Coronary artery (tissue), 2 donors: ENCODE results near the gene SNX9.
"Not testable (repeated sequence)": the region's sequence is repeated elsewhere in the genome, so short reads cannot be mapped to it uniquely, and the experiment has no call there.

Source experiments
- DNase-seq: peaks from one replicate; pipeline ENCODE4 v3.0.0-alpha.2; 2017; ENCODE audit warnings: low spot score
- H3K27ac ChIP-seq, 2 donors: fragments of 200-600 bp; sonication (generic); one replicate each; pipeline ENCODE4 v1.5.1; 2016 to 2019
- H3K4me3 ChIP-seq: fragments of 200-600 bp; sonication (generic); 2 replicates; pipeline ENCODE4 v1.5.1; 2016; ENCODE audit warnings: mild to moderate bottlenecking, moderate library complexity
- TF ChIP-seq, protein P1 (sequence below): fragments of 200-600 bp; sonication (generic); IDR thresholded peaks from one replicate; pipeline ENCODE4 v1.5.1; 2019; ENCODE audit warnings: antibody characterized with exemption

The SNX9 gene

DNA sequence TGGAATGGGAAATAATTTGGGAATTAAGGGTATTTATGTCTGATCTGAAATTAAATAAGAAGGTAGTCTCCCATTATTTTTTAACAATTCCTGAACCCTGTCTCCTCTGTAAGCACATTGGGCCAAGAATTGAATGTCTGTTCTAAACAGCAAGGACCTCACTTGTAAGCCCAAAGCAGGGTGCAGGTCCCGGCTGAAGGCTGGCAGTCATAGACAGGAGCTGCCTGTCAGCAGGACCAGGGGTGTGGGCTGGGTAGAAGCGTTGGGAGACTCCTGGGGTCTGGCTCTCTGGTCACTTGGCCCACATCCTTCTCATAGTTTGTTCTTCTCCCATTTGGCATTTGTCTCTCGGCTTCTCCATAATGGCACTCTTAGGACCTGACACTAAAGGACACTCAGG, 75.6 kb downstream of the SNX9 start:
- TF ChIP-seq, protein P1, sequence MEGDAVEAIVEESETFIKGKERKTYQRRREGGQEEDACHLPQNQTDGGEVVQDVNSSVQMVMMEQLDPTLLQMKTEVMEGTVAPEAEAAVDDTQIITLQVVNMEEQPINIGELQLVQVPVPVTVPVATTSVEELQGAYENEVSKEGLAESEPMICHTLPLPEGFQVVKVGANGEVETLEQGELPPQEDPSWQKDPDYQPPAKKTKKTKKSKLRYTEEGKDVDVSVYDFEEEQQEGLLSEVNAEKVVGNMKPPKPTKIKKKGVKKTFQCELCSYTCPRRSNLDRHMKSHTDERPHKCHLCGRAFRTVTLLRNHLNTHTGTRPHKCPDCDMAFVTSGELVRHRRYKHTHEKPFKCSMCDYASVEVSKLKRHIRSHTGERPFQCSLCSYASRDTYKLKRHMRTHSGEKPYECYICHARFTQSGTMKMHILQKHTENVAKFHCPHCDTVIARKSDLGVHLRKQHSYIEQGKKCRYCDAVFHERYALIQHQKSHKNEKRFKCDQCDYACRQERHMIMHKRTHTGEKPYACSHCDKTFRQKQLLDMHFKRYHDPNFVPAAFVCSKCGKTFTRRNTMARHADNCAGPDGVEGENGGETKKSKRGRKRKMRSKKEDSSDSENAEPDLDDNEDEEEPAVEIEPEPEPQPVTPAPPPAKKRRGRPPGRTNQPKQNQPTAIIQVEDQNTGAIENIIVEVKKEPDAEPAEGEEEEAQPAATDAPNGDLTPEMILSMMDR = no peak
- no peak overlapping the region for H3K4me3 ChIP-seq
- DNase-seq = no peak
- H3K27ac ChIP-seq = no peak overlapping the region

DNA sequence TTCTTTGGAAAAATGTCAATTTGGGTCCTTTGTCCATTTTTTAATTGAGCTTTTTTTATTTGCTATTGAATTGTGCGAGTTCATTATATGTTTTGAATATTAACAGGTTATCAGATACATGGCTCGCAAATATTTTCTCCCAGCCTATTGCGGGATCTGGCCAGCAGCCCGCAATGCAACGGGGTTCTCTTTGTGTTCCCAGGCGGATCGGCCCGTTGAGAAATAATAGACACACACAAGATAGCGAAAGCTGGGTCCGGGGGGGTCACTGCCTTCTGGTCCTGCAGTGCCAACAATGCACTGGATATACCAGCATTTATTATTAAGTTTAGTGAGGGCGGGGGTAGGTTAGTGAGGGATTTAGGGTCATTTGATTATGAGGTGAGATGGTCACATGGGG, 77.2 kb downstream of the SNX9 start:
- DNase-seq, H3K27ac ChIP-seq, H3K4me3 ChIP-seq: not testable (repeated sequence)

DNA sequence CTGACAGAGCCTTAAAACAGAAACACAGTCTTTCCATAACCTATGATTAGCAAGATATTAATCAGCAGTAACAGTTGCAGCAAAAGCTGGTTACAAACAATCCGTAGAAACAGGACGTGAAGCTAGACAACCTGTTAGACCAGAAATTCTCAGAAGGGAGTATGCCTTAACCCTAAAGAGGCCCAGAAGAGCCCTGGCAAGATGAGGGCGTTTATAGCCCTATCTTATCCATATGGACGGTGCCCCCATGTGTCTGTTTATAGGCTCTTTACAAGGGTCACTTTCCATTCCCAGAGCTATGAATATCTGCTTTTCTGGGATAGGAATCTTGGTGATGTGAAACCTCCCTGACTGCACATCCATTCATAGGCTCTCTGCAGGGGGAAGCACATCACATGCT, 77.7 kb downstream of the SNX9 start:
- not testable (repeated sequence) for H3K27ac ChIP-seq, DNase-seq, H3K4me3 ChIP-seq

DNA sequence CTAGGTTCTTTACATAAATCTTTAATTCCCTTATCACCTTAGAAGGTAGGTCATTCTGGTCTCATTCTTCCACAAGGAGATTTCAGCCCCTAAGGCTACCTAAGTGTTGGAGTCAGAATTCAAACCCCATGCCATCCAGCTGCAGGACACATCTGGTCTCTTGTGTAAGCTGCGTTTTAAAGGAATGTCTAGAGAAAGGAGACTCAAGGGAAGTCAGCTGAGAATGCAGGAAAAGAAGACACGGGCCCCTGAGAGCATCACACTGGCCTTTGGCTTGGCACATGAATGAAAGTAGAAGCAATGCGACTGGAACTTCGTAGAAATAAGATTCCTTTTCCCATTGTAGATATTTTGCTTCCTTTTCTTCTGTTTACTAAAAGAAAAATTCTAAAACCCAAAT, 82.0 kb downstream of the SNX9 start:
- DNase-seq = no peak
- H3K27ac ChIP-seq = no peak overlapping the region
- H3K4me3 ChIP-seq = no peak overlapping the region
- TF ChIP-seq, protein P1 = no peak

DNA sequence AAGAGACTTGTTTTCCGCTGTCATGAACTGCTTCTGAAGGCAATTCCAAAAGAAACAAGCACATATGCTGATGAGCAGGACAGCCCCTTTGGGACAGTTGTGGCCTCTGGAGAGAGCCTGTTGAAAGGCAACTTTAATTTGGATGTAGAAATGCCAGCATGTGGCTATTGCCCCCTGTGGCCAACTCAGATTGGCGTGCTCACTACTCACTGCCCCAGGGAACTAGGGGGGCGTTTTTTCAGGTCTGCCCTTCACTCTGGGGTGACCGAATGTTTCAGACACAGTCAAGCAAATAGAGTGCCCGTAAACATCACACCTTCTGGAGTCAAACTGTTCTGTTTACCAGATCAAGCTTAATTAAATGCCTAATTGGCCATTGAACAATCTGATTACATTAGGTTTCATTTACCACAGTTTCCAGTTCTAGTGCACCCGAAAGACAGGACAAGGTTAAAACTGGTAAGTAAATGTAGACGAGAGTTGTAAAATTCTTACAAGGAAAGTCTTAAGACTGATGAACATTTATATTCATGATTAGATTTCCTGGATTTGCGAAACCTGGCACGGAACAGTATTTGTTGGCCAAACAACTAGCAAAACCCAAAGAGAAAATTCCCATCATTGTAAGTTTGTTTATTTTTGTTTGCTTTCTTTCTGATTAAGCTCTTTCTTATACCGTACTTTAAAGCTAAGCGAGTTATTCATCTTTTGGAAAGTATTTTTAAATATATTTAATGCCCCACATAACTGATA, 82.7 kb downstream of the SNX9 start:
- H3K4me3 ChIP-seq = no peak overlapping the region
- TF ChIP-seq, protein P1 = no peak
- H3K27ac ChIP-seq = no peak overlapping the region
- DNase-seq = no peak

DNA sequence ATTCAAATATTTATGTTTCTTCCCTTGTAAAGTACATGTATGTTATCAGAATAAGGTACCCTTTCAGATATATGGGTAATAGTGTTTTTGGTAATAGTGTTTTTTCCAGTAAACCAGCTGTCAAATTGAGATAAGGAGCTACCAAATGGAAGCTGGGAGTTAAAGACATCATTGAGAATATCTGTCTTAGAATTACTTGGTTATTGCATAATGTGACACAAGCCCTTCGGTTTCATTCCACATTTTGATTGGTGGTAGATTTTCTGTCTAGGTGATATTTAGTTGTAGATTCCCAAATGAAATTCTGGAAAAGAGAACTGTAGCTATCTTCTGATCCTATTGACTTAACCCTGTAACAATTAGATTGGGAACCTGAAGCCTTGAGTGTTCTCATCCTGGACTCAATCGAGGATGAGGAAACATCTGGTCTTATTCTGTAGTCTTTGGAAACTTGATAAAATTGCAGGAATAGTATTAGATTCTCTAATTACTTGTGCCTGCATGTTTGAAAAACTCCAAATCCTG, 83.6 kb downstream of the SNX9 start:
- TF ChIP-seq, protein P1 = no peak
- Histone ChIP-seq H3K4me3 (no peak overlapping the region), H3K27ac (peak overlapping the region in 1 of 2 donors; percentile 11)
- DNase-seq = no peak

DNA sequence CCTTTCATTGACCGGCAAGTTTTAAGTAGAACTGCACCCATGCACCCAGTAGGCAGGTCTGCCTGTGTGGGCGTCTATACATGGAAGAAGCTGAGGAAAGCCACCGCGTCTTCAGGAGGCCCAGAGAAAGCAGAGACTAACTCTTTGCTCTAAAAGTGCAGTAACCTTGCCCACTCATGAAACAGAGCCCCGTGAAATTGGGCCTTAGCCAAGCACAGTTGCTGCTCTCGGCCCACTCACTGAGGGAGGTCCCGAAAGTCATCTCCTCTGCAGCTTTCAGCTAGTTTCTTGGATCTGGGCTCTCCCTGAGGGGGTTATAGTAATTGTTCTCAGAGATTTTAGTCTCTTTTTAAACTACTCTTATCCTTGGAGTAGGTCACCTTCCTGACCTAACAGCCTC, 84.6 kb downstream of the SNX9 start:
- TF ChIP-seq, protein P1 = no peak
- H3K27ac ChIP-seq = no peak overlapping the region

More for the DNA sequence above, 84.6 kb downstream of the SNX9 start:
- DNase-seq = no peak
- H3K4me3 ChIP-seq = no peak overlapping the region
